HG03457 (cell line): ENCODE data around the gene CLDN24.

Source experiments
- ATAC-seq: cut with Tn5 transposase; IDR thresholded peaks from one replicate; pipeline ENCODE4 v1.9.1; 2021; ENCODE audit warnings: moderate number of reproducible peaks; ENCODE audit not compliant: unreplicated experiment

The CLDN24 gene

GRCh38 chr4:183322326-183322725 is at the start of gene CLDN24:
TSS of gene CLDN24 (minus strand) at chr4:183322426. CDS start at chr4:183322426, 0 bp downstream.
- ATAC-seq = no peak

GRCh38 chr4:183370786-183371185 is 48.6 kb upstream of the CLDN24 start:
- ATAC-seq = no peak

GRCh38 chr4:183369073-183369472 is 46.8 kb upstream of the CLDN24 start:
- ATAC-seq = no peak

DNA sequence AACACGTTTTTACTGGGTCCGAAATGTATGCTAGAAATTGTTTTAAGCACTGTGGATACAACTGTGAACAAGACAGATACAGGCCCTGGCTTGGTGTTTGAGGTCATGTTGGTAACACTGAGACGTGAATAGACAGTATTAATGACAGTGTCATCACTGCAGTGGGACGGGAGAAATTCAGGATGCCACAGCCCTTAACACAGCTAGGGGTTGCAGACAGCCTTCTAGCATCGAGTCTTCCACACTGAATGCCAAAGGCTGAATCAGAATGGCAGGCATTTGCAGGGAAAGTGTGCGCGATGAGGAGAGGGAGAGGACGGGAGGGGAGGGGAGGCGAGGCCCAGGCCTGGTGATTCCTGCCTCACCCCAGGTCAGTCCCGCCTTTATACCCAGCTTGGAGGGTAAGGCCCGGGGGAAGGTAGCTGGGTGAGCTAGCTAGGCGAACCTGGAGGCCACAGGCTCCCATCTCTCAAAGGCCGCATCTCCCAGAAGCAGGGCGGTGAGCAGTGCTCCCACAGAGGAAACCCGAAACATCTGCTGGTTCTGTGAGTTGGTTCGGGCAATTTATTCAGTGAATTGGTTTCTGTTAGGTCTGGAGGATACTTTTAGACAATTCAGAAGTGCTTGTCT is 44.1 kb upstream of the CLDN24 start:
- no peak for ATAC-seq

DNA sequence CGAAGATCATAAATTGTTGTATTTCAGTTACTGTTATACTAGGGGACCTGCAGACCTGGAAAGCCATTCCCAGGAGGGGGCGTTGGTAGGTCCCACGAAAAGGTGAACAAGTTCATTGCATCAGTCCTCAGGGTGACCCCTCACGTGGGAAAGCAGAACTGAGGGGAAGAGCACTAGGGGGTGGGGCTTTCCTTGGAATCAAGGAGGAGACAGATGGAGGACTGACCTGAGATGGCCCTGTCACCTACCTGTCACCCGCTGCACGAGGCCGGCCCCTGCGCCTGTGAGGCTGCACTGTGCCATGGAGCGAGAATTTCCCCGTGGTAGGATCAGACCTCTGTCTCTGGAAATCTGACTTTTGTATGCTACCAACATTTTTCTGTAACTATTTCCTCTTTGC is 41.8 kb upstream of the CLDN24 start:
- ATAC-seq = no peak

DNA sequence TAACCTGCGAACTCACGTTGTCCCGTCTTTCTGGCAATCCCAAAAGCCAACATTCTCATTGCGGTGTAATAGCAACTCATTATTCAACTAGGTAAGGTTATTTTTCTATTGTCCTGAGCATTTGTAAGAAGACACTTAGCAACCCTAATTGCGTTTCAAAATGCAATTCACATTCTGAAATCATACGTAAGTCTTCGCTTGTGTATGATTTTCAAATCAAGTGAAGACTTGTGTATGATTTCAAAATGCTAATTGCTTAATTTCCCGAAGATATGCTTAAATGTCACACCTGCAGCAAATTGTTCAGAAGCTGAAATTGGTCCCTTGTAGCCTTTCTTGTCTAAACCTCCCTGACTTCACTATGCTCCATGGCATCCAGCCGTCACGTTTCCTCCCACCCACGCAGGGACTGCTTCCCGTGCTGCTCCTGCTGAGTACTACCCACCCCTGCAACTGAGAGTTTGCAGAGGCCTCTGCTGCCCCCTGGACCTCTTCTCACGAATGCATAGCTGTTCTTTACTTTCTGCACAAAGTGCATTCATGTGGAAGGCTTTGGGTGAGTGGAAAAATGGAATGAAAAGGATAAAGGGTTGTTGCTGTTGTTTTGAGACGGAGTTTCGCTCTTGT is 40.8 kb upstream of the CLDN24 start:
- no peak for ATAC-seq

- ATAC-seq = no peak
These were observed 39.8 kb upstream of the CLDN24 start for GRCh38 chr4:183362036-183362435.

- ATAC-seq = no peak
These were observed 38.1 kb upstream of the CLDN24 start for GRCh38 chr4:183360161-183360919.

- ATAC-seq = no peak
These were observed 36.1 kb upstream of the CLDN24 start for GRCh38 chr4:183358215-183358755.

DNA sequence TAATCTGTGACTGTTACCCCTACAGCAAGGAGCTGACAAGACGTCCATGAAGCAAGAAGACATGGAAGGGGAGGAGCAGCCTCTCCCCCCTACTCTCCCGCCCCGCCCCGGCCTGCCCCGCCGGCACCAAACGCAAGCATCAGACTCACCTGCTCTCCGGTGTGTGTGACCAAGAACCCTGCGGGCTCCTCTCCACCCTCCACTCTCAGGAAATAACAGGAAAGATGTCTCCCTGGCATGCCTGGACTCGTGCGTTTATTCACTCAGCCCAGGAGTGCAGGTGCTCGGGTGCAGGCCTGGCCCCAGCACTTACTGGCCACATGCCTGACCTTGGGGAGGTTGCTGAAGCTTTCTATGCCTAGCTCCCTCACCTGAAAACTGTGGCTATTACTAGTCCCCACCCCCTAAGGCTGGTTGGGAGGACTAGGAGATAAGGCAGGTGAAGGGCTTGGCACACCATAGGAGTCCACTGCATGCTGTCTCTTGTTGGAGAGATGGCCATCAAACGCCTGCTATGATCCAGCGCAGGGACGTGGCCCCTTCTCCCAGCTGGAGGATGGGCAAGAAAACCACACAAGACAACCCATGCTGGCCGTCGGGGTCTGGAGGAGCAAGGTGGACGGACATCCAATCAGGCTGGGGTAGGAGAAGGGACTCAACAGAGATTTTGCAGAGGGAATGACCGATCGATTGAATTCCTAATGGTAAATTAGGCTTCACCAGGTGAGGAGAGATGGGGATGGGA is 34.9 kb upstream of the CLDN24 start:
- no peak for ATAC-seq

DNA sequence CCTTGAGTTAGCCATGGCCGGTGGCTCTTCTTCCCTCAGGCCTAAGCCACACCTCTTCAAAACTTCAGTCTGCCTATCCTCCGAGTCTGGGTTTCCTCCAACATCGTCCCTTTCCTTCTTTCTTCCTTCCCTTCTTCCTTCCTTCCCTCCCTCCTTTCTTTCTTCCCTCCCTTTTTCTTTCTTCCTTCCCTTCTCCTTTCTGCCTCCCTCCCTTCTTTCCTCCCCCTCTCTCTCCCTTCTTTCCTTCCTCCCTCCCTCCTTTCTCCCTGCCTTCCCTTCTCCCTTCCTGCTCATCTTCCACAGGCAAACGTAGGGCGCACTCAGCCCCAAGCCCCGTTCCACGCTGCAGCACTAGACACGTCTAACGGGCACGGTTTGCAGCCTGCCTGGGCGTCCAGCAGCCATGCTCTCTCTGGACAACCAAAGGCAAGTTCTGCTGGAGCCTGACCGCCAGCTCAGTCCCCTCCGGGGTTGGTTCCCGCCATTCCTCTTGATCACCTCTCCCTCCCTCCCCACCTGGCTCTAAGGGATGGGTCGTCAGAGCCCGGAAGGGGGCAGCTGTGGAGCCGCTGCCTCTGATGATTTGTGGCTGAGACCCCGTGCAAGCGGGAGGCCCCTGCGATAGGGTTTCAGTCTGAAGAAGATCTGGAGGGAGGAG is 34.1 kb upstream of the CLDN24 start:
- ATAC-seq = no peak

DNA sequence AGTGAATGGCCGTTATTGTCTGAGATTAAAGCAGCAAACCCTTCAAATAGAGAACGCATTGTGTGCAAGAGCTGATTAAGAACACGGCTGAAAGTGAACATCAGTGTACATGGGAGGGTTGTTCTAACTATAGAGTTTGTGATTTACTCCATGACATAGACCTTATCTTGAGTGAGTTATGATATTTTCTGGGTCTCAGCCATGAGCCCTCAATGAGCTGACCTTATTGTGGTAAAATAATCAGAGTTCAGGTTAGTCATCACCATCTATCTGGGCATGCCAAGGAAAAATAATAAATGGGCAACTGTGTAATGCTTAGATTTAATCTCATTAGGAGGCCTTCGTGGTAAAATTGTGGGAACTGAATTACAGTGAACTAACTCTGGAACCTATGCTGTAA is 33.2 kb upstream of the CLDN24 start:
- ATAC-seq = no peak

DNA sequence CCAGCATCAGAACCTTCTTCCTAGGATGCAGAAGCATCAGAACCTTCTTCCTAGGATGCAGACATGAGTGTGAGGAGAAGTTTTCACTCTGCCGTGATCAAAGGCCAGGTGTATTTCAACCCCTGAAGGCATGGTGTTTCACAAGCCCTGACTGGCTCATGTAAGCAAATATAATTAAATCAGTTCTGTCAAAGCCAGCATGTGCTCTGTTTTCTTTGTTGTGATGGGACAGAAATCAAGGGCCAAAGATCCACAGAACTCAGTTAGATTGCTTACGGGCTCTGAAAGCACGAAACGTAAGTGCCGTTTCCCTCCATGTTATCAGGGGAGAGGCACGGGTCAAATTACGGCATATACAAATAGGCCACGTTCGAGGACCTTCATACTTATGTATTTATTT is 32.0 kb upstream of the CLDN24 start:
- ATAC-seq = no peak

GRCh38 chr4:183353557-183353956 is 31.3 kb upstream of the CLDN24 start:
- ATAC-seq = no peak

DNA sequence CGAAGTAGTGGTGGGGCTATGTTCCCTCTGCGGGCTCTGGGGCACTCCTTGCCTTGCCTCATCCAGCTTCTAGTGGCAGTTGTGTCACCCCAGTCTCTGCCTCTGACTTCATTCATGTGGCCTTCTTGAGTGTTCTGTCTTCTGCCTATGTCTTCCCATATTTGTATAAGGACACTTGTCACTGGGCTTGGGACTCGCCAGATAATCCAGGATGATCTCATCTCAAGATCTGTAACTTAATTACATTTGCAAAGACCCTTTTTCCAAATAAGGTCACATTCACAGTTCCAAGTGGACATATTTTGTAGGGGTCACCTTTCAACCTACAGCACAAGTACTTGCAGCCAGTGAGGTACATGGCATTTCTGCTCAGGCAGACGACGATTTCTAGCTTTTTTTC is 30.3 kb upstream of the CLDN24 start:
- no peak for ATAC-seq

- no peak for ATAC-seq
These were observed 28.3 kb upstream of the CLDN24 start for GRCh38 chr4:183350317-183351071.

DNA sequence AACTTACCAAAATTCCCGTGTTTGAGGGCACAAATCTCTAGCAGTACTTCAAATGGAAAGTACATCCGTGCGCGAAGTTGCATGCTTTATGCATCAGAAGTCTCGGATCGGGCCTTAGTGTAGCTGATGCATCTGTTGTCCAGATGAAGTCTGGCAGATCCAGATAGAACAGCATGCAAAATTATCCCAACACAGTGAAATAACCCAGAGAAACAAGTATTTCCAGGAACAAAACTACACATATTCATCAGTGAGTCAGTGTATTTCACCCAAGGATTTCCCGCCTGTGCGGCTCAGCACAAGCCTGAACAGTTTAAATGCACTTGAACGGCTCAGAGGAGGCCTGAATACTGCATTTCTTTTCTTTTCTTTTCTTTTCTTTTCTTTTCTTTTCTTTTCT is 27.4 kb upstream of the CLDN24 start:
- ATAC-seq = no peak

DNA sequence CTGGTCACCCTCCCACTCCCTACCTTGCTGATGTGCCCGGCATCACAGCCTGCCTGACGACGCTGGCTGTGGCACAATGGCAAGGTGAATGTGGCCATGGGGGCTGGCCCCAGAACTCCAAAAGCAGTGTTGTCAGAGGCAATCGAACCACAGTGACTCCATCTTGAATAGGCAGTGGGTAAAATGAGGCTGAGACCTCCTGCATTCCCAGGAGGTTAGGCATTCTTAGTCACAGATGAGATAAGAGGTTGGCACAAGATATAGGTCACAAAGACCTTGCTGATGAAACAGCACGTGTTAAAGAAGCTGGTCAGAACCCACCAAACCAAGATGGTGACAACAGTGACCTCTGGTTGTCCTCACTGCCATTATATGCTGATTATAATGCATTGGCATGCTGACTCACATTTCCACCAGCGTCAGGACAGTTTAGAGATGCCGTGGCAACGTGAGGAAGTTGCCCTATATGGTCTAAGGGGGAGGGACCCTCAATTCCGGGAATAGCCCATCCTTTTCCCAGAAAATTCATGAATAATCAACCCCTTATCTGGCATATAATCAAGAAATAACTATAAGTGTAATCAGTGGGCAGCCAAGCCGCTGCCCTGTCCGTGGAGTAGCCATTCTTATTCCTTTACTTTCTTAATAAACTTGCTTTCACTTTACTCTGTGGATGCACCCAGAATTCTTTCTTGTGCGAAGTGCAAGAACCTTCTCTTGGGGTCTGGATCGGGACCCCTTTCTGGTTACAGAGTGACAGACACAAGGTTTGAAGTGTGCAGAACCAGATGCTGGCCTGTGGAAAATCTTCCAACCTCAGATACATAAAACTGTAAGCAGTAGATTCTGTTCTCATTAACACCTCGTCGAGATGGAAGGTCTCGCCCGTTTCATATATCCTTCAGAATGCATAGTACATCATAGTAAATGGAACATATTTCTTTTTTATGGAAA is 26.8 kb upstream of the CLDN24 start:
- ATAC-seq = no peak

- ATAC-seq = no peak
These were observed 25.9 kb upstream of the CLDN24 start for GRCh38 chr4:183348136-183348535.
